H1 (cell line): Measurements from ENCODE around the gene OR6K2. TPM values are rescaled to one million over a fixed set of nuclear protein-coding genes. Genes with fewer than 3 reads are reported as not detected.

ENCODE experiments used
- SIN3A ChIP-seq, 2 experiments: IDR thresholded peaks in 1 of 2; conservative IDR thresholded peaks in 1 of 2; 2 replicates each; pipeline ENCODE4 v1.6.1; 2011 to 2012; ENCODE audit warnings: low read length in 2 of 2, improper control_type of control experiment in 1 of 2, low read depth in 1 of 2, mild to moderate bottlenecking in 1 of 2
- polyA plus RNA-seq, 7 experiments: library from polyadenylated mRNA; depleted of rRNA in 3 of 7; stranded (reverse) in 5 of 7; unstranded in 2 of 7; fragments of >200 nt in 5 of 7; fragments of 200-250 nt in 2 of 7; gene quantifications; 1 replicate in 5 of 7; 2 replicates in 1 of 7; 4 replicates in 1 of 7; pipeline versions ENCODE4 v1.2.1 to v1.2.3, GENCODE V29; 2011 to 2013; ENCODE audit warnings: missing spikeins in 2 of 7, mixed read lengths in 2 of 7
- total RNA-seq: library from RNA; stranded (reverse); fragmentation: NEBNext Ultra II Directional; extraction: Animal tissue kit (Norgen Biotek cat#: 25700); gene quantifications from 2 replicates; pipeline ENCODE4 v1.2.1, GENCODE V29; 2021
- TF ChIP-seq, protein P1 (sequence below): IDR thresholded peaks from 2 replicates; pipeline ENCODE4 v1.6.1; 2012; ENCODE audit warnings: inconsistent platforms
- TF ChIP-seq, protein P2 (sequence below): IDR thresholded peaks from 2 replicates; pipeline ENCODE4 v1.6.1; 2011; ENCODE audit warnings: low read length, improper control_type of control experiment

OR6K2 gene
- total and polyA plus RNA-seq, 2 of the 8 experiments (the other 6 are each of a cell fraction or from before 2014, with no cell fraction given), result not detected

DNA sequence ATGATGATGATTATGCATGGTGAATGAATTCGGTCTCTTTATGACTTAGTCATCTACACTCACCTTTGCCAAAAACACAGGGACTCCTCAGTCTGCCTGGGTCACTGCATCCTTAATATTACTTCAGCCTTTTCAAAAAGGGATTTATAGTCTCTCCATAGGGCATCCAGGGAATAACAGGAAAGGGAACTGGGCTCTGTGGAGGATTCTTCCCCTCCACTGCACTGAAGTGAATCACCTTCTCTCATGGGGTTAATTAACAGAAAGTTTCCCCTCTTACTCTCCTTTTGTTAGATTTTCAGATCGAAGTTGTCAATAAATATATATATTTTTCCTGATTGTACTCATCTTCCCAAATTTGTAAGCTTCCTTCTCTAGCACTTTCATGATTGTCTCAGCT, 20.2 kb upstream of the OR6K2 start, which contains the start of gene OR6K3 (continued):
- TF ChIP-seq, protein P1, sequence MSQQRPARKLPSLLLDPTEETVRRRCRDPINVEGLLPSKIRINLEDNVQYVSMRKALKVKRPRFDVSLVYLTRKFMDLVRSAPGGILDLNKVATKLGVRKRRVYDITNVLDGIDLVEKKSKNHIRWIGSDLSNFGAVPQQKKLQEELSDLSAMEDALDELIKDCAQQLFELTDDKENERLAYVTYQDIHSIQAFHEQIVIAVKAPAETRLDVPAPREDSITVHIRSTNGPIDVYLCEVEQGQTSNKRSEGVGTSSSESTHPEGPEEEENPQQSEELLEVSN, result no peak
- TF ChIP-seq, protein P2, sequence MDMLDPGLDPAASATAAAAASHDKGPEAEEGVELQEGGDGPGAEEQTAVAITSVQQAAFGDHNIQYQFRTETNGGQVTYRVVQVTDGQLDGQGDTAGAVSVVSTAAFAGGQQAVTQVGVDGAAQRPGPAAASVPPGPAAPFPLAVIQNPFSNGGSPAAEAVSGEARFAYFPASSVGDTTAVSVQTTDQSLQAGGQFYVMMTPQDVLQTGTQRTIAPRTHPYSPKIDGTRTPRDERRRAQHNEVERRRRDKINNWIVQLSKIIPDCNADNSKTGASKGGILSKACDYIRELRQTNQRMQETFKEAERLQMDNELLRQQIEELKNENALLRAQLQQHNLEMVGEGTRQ, result no peak
- no peak for TF ChIP-seq SIN3A (conservative IDR thresholded peaks at IDR 0.05 in 1 of 2, IDR thresholded peaks at IDR 0.05 in 1 of 2; ENCODE audit: low read depth in 1 of 2, low read length in 2 of 2)
